HUES64 (cell line): ENCODE data around the gene ORC2.

Experiments
- H3K27ac ChIP-seq: 2 replicates; pipeline ENCODE4 v1.7.0; 2013; ENCODE audit warnings: low read depth, low read length, inconsistent platforms
- H3K27me3 ChIP-seq: 2 replicates; pipeline ENCODE4 v1.6.1; 2013; ENCODE audit warnings: mild to moderate bottlenecking, low read length; ENCODE audit not compliant: insufficient read depth
- H3K36me3 ChIP-seq: 2 replicates; pipeline ENCODE4 v1.6.1; 2013; ENCODE audit warnings: mild to moderate bottlenecking, low read length; ENCODE audit not compliant: insufficient read depth
- H3K4me1 ChIP-seq: 2 replicates; pipeline ENCODE4 v1.6.1; 2013; ENCODE audit warnings: mild to moderate bottlenecking, low read length, moderate library complexity; ENCODE audit not compliant: insufficient read depth
- H3K4me3 ChIP-seq: 2 replicates; pipeline ENCODE4 v1.5.1; 2013; ENCODE audit warnings: mild to moderate bottlenecking, low read length, moderate library complexity
- H3K9ac ChIP-seq: 2 replicates; pipeline ENCODE4 v1.6.1; 2013; ENCODE audit warnings: mild to moderate bottlenecking, low read depth, low read length
- H3K9me3 ChIP-seq: 2 replicates; pipeline ENCODE4 v1.6.1; 2013; ENCODE audit warnings: low read depth, low read length; ENCODE audit not compliant: insufficient read depth
- WGBS: fragments of 150-250, 120-280 bp; methylation state at CpG from one replicate; pipeline ENCODE4 v1.1.7; 2013; ENCODE audit warnings: missing lambda C conversion rate; 5-methylcytosine and 5-hydroxymethylcytosine counted together

ORC2 gene

GRCh38 chr2:200860092-200860795 is 103.2 kb downstream of the ORC2 start:
- peaks cover 66% of the 10 kb centered on the region for H3K36me3 ChIP-seq
- WGBS: 90% methylated on average over 9 of the region's 12 CpGs
- H3K9me3 ChIP-seq: no peaks in the 10 kb centered on the region
- H3K9ac ChIP-seq: no peak overlapping the region
- H3K27ac ChIP-seq: no peak overlapping the region
- H3K4me3 ChIP-seq: no peak overlapping the region
- H3K27me3 ChIP-seq: no peaks in the 10 kb centered on the region
- H3K4me1 ChIP-seq: peaks cover 16% of the 10 kb centered on the region
